NCI-H2227 (cell line): ENCODE results near the gene SLC38A8.
A peak's percentile ranks its signal among the peaks of the same experiment; 100 is the strongest.

Experiments
- DNase-seq: peaks from one replicate; lab custom pipeline; 2025; ENCODE audit not compliant: unreplicated experiment; lab: John Stamatoyannopoulos, UW

The SLC38A8 gene

DNA sequence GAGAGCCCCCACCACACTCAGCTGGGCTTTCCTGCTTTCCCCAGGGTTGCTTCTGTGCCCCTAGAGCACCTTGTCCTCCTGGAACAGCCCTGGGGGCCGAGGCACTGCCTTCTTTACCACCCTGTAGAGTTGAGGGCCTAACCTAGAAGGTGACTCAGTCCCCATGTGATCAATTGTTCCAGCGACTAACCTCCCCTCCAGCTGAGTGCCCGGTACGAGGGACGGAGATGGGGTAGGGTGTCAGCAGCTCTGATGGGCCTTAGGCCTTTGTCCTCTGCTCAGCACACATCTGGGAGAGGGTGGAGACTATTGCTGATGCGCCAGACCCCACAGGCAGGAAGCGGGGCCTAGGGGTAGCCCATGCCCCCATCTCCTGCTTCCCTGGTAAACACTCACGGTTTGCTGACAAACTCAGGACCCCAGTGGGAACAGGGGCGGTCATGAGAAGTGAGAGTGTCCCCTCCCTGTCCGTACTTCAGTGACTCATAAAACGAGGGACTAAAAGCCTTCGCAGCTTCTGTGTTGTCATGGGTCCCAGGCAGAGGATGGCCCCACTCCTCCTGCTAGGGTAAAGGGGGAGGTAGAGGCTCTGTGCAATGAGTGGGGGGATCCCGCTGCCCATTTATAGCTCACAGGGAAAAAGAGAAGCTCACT lies 41.5 kb downstream of the SLC38A8 start:
- DNase-seq: no peak

DNA sequence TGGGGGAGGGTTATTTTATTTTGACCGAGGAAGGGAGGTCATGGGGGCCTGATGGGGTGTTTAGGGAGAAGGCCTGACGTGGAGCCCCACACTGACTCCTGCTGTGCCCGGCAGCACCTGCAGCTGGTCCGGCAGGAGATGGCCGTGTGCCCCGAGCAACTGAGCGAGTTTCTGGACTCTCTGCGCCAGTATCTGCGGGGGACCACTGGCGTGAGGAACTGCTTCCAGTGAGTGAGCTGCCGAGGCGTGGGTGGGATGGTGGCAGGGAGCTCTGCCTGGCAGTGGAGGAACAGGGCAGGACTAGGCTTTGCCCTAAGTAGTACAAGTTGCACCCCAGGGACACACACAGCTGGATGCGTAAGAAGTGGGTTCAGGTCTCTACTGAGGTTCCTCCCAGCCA lies 44.5 kb downstream of the SLC38A8 start:
- DNase-seq: no peak

DNA sequence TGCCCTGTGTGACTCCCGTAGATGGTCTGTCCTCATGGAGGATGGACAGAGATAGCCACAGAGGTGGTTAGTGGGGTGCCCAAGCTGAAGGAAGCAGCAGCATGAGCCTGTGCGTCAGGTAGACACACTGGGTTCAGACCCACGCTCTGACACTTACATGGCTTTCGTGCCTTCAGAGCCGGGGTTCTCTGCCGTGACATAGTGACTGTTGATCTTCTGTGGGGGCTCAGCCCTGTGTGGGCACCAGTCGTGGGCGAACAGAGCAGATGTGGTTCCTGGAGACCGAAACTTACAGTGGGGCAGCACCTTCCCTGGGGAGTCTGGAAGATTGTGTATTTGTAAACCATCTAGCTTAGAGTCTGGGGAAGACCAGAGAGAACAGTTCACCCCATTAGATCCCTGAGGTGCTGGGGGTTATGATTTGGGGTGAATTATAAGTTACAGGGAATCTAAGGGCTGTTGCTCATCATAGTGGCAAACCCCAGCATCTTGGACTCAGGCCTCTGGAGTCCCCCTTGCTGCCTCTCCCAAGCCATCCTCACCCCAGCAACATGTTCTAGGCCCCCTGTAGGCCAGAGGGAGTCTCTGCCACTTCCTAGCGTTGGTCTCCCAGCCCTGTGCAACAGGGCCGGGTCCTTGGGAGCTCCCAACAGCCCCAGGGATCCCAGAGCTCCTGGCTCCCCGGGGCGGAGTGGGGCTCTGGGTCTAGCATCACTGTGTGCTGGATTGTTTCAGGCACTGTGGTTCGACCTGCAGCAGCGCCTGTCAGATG lies 45.9 kb downstream of the SLC38A8 start:
- peak; percentile 5 for DNase-seq

DNA sequence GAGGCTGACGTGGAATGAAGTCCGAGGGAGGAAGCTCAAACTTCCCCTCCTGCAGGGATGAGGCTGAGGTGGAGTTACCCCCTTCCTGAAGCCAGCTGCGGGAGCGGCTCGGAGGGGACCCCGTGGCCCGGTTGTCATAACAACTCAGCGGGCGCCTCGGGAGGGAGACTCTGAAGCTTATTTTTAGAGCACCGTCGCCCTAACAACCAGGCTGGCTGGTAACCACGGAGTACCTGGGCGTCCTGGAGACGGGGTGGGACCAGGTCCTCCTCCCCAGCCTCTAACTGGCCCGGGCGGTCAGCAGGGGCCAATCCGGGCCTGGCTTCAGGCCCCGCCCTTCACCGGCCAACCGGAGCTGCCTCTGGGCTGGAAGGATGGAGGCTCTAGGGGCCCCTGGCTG lies 46.8 kb downstream of the SLC38A8 start:
- DNase-seq: peak; percentile 94

DNA sequence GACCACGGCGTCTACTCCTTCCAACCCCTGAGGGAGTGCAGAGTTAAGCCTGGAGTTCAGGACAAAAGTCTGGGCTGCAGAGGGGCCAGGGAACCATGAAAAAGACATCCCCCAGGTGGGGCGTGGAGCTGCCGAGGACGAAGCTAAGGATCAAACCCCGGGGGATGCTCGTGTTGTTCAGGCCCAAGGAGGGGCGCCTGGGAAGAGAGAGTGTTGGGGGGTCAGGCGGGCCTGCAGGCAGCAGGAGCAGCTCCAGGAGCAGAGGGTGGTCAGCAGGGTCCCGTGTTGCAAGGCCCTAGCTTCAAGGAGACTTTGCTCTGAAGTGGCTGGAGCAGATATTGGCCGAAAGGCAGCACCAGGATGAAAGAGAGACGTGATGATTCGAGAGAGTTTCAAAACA lies 47.9 kb downstream of the SLC38A8 start:
- no peak for DNase-seq

DNA sequence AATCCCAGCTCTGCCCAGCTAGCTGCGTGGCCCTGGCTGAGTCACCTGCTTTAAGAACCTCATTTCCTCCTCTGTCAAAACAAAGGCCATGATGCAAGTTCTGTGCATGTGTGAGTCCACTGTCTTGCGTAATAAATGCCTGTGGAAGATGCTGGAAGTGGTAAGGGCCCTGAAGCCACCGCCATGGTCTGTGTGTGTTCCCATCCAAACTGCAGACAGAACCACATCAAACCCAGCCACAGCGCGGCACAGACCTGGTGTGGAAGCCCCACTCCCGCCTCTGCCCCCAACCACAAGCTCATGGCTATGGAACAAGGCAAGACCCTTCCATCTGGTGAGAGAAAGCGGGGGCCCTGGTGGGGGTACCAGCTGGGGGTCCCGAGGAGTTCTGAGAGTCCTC lies 48.5 kb downstream of the SLC38A8 start:
- no peak for DNase-seq

DNA sequence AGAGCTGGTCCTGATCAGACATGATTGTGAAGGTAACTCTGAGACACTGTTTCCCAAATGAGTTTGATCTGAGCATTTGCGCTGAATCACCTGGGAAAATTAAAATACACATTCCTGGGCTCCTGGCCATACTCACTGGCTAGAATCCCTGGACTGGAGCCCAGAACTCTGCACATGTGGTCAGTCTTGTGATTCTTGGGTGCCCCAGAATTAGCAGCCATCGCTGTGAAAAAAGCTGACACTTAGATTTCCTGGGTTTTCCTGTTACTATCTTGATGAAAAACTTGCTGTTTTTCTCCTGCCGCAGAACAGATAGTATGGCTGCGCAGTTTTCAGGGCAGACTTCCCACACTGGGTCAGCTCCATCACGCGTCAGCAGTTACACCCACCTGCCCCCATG lies 50.0 kb downstream of the SLC38A8 start:
- DNase-seq: no peak

DNA sequence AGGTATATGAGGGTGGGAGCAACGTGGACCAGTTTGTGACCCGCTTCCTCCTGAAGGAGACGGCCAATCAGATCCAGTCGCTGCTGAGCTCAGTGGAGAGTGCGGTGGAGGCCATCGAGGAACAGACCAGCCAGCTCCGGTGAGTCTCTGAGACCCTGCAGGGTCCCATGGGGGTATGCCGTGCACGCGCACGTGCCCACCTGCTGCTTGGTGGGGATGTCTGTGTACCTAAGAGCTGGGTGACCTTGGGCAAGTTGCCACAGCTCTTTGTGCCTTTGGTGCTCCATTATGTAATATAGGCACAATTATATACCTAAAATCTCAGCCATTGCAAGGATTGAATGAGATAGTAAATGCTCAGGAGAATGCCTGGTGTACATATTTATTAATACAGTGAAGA lies 52.1 kb downstream of the SLC38A8 start:
- no peak for DNase-seq

DNA sequence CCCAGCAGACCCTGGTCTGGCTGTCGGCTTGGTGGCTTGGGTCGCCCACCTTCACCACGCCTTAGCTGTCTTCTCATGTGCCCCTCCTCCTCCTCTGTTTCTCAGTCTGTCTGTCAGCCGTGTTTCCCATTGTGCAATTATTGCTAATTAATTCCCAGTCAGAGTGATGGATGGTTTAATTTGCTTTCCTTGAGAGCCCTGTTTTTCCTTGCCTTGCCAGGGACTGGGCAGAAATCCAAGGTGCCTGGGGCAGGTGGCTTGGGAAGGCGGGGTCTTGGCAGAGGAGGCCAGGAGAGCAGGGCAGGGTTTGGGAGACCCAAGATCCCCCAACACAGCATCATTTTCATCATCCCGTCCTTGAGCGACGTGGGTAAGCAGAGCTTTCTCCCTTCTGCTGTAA lies 53.3 kb downstream of the SLC38A8 start:
- DNase-seq: no peak

DNA sequence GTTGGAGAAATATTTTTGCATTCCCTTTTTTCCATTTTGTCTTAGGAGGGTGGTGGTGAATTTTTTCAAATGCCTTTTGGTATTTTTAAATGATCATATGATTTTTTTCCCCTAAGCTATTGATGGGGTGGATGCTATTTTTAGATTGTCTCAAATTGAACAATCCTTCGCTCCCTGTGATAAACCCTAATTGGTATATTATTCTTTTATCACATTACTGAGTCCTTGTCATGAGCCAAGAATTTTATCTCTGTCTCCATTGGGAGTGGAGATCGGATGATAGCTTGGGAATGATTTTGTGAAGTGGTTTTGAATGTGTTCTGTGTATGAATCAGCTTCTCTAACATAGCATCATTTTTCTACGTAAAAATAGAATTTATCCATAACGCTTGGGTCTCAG lies 59.1 kb downstream of the SLC38A8 start:
- DNase-seq: no peak

DNA sequence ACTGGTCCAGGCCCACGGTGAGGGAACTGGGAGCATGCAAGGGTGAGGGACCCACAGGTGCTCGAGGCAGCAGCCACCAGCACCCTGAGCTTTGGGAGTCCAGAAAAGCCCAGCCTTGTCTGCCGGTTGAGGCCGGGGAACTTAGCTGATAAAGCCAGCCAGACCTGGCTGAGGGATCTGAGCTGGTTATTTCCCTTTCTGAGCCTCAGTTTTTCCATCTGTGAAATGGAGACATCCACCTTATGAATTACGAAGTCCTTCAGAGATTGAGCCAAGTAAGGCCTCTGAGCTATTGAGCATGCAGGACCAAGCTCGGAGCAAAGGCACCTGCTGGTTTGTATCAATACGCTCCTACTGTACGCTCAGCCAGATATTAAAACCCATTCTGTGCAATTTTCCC lies 60.8 kb downstream of the SLC38A8 start:
- DNase-seq: no peak

DNA sequence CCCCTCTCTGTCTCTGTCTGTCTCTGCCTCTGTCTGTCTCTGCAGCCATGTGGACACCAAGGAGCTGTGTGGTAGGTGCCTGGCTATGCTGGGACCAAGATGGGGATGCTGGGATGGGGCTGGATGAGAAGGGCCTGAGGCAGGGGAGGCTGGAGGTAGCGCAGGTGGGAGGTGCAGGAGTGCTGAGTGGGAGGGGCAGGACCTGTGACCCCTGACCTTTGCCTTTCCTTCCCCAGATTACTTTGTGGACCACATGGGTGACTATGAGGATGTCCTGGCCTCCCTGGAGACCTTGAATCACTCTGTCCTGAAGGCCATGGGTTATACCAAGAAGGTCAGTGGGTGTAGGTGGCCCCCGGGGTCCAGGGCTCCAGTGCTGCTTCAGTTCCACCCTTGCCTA lies 61.8 kb downstream of the SLC38A8 start:
- no peak for DNase-seq

DNA sequence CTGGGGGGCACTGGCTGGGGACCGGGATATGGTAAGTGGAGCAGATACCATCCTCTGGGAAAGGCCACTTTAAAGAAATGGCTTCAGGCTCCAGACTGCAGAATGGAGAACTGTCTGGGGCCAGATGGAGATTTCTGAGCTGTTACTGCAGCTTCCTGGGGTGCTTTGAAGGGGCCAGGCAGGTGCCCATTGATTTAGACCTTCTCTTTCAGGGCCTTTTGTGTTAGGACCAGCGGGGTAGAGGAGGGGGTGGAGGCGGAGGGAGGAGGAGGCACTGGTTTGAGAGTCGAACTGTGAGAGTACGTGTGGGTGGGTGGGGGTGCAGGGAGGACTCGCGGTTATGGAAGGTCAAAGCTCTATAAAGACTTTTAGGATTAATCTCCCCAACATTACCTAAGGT lies 63.2 kb downstream of the SLC38A8 start:
- DNase-seq: no peak

DNA sequence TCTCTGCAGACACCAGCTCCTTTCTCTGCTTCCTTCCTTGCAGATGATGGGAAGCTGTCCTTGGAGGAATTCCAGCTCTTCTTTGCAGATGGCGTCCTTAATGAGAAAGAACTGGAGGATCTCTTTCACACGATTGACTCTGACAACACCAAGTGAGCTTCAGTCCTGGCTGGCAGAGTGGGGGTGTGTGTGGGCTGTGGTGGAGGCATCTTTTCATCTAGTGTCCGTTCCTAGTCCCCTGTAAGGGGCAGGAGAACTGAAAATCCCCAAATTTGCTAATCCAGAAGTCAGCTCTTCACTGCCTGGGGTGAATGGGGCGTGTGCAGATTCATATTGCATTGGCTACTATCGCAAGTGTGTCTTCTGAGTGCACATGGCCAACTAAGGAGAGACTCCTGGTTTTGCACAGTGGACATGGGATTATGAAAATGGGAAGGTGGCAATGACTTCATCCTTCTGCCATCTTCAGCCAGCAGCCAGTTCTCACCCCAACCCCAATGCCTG lies 64.1 kb downstream of the SLC38A8 start:
- DNase-seq: no peak

DNA sequence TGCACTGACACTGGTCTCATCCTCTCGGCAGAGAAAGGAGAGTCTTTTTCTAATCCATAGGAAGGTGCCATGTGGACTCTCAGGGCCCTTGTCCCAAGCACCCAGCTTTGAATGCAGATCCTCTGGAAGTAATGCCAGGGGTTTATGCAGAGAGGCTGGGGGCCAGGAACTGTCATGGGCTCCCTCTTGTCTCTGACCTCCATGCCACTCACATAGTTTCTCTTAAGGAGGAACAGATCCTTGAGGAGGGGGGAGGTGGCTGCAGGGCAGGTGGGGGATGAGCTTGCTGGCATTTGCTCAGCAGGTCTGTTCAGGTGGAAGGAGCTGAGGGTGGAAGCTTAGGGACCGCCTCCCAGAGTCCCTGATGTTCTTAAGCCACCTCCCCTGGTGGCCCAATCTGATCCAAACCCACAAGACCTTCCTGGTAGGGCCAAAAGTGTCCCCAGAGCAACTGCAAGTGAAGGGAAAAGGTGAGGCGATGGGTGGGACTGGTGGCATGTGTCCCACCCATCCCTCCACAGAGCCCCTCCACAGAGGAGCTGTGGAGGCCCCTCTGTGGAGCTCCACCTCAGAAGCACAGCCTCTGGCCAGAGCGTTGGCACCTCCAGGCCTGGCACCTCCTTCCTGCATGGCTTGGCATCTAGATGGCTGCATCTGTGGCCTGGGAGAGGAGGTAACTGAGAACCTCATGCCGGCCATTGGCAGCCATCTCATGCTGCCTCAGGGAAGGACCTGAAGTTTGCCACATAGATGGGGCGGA lies 65.4 kb downstream of the SLC38A8 start:
- no peak for DNase-seq

DNA sequence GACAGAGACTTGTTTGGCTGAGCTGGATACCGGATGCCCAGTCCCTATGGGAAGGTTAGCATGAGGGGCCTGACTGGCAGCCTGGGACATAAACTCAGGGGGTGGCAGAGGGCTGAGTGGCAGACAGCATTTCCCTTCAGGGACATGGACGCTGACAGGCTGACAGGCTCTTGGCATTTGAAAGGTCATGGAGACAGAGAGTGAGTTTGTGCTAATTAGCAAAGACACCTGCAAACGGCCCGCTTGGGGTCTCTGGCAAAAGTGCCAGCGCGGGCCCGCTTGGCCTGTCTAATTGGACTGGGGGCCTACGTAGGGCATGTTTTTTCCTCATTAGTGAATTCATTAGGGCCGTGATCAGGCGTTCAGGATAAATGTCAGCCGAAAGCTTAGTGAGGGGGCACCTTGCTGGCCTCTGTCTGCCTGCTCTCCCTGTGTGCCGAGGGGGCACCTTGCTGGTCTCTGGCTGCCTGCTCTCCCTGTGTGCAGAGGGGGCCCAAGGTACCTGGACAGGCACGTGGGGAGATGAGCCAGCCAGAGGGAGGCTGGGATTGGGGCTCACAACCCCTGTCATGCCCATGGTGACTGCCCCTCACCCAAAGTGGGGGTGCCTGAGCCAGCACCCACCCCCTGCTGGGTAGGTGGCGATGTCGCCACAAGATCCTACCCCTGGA lies 66.9 kb downstream of the SLC38A8 start:
- DNase-seq: no peak

DNA sequence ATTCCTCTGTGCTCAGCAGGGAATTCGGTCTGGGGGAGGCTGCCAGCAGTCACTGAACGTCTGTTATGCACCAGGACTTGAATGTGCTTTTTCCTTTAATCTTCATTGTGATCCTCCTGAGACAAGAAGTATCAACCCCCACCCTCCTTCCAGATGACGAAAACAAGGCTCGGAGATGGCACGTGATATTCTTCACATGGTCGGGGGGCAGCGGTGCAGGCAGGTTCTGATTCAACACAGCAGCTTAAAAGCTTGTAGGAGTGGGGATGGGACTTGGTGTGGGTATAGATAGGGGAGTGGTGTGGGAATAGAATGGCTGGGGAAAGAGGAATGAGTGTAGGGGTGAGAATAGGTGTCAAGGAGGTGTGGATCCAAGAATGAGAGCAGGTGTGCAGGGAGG lies 68.1 kb downstream of the SLC38A8 start:
- DNase-seq: no peak

DNA sequence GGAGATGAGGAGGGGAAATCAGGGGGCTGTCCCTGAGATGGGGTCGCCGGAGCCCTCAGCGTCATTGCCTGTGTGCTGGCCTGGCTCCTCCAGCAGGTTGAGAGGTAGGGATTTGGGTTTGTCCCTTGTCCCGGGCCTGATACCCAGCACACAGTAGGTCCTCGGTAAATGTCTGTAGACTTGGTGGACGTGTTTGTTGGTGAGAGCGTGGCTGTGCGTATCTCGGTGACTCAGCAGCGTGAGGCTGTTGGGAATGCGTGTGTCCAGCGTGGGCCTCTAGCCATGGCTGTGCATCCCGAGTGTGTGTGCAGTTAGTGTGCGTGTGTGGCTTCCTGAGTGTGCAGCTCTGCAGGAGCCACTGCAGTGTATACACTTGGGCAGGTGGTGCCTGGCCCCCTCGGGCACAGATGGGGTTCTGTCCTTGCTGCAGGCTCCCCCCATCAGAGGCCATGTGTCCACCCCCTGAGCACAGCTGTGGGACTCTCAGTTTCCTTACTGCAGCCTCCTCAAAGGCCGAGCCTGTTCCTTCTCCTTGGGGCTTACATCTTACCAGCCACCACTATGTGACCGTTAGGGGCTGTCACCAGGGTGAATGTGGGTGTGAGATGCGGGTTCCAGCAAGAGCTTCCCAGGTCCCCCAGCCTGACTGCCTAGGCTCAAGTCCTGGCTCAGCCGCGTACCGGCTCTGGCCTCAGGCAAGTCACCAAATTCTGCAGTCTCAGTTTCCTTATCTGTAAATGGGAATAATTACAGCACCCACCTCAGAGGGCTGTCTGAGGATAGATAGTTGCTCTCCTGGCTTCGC lies 68.8 kb downstream of the SLC38A8 start:
- DNase-seq: no peak

DNA sequence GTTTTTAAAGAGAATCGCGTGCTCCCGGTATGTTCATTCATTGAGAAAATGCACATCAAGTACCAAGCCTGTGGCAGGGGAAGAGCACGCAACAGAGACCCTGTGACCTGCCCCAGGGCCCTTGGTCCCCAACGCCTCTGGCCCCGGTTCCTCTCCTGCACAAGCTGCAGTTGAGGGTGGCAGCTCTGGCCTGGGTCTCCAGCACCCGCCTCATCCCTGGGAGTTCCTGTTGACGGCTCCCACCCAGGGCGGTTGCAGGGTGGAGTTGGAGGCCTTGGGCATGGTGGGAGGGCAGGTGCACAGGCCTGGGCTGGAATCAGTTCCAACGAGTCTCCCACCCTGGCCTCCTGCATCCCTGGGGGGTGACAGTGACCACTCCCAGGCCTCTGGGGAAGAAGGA lies 69.5 kb downstream of the SLC38A8 start:
- no peak for DNase-seq

DNA sequence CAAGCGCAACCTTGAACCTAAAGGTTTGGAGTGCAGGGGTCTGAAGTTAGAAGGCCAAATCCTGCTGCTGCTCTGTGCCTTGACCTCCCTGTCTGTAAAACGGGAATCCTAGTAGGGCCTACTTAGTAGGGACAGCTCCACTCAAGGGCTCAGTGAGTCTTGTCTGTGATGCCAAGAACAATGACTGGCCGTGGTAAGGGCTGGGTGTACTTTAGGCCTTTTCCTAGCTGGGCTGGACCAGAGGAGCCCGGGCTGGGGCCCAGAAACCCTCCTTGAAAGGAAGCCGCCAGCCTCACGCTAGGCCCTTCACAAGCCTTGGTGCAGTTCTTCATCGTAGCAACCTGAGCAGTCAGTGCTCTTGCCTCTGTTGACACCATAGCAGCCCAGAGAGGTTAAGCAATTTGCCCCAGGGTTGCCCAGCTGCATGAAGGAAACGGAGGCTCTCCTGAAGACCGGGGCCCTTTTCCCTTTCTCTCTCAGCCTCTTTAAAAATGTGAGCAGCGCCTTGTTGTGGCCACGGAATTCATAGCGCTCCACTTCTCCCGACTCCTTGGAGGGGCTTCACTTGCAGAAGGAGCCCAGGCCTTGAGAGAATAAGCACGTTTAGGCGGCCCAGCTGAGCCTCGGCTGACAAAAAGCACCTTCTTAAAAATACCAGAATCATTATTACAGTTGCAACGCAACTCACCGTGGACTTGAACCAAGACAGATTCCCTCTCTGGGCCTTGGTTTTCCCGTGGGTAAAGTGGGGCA lies 70.2 kb downstream of the SLC38A8 start:
- no peak for DNase-seq
